ENCODE results near the gene DPH5. TPM values are rescaled to one million over a fixed set of nuclear protein-coding genes. Genes with fewer than 3 reads are reported as not detected.
"Not testable (repeated sequence)": the region's sequence is repeated elsewhere in the genome, so short reads cannot be mapped to it uniquely, and the experiment has no call there.

Gene DPH5
- total and polyA plus RNA-seq, 2 donors (not counting 1 experiment from before 2014, with no cell fraction given) = 33.0 to 42.5 TPM

- peaks cover 64% of the 10 kb centered on the region for H3K4me1 Mint-ChIP-seq
- no CpG with 5 or more reads among the region's 2 CpGs for WGBS (ENCODE audit: insufficient coverage)
- no peak for DNase-seq
- no peak overlapping the region for H3K27ac ChIP-seq (ENCODE audit: low read length in 2 of 2)
- no peak overlapping the region for H3K9ac ChIP-seq (ENCODE audit: low read length)
- no peak for ATAC-seq (ENCODE audit: low read depth)
- H3K27me3 Mint-ChIP-seq = no peaks in the 10 kb centered on the region
- ChIA-PET CTCF (no interaction called here), POLR2A (no interaction called here)
- H3K4me3 Mint-ChIP-seq = no peak overlapping the region
- no peak overlapping the region for H3K4me2 ChIP-seq (replicated peaks; ENCODE audit: low read depth, low read length, poor library complexity, severe bottlenecking)
- peaks cover 95% of the 10 kb centered on the region for H3K79me2 ChIP-seq (ENCODE audit: control insufficient read depth, insufficient read depth, low read length)
- H3K27me3 ChIP-seq (replicated peaks in 1 of 4; ENCODE audit: control extremely low read depth in 1 of 4, control insufficient read depth in 3 of 4, insufficient read depth in 4 of 4, low read length in 3 of 4) = no peaks in the 10 kb centered on the region
- H3K36me3 ChIP-seq (replicated peaks in 1 of 2; ENCODE audit: control extremely low read depth in 1 of 2, control insufficient read depth in 1 of 2, extremely low read depth in 1 of 2, insufficient read depth in 2 of 2, low read length in 1 of 2) = peaks cover 0 to 3% of the 10 kb centered on the region in 2 experiments
- H4K20me1 ChIP-seq (ENCODE audit: control insufficient read depth, insufficient read depth, low read length, poor library complexity, severe bottlenecking) = no peaks in the 10 kb centered on the region
- H3K4me1 ChIP-seq (ENCODE audit: control insufficient read depth in 2 of 2, insufficient read depth in 2 of 2, low read length in 2 of 2) = peaks cover 24 to 55% of the 10 kb centered on the region in 2 donors
- intact Hi-C loops (cut with micrococcal nuclease) = no loop called here
- peaks cover 1% of the 10 kb centered on the region for H3K9me3 Mint-ChIP-seq (ENCODE audit: insufficient read depth)
- no peak for TF ChIP-seq EZH2 (IDR thresholded peaks at IDR 0.05; ENCODE audit: borderline replicate concordance, insufficient read depth, low read depth, low read length, poor library complexity, severe bottlenecking)
- TF ChIP-seq, protein P1, sequence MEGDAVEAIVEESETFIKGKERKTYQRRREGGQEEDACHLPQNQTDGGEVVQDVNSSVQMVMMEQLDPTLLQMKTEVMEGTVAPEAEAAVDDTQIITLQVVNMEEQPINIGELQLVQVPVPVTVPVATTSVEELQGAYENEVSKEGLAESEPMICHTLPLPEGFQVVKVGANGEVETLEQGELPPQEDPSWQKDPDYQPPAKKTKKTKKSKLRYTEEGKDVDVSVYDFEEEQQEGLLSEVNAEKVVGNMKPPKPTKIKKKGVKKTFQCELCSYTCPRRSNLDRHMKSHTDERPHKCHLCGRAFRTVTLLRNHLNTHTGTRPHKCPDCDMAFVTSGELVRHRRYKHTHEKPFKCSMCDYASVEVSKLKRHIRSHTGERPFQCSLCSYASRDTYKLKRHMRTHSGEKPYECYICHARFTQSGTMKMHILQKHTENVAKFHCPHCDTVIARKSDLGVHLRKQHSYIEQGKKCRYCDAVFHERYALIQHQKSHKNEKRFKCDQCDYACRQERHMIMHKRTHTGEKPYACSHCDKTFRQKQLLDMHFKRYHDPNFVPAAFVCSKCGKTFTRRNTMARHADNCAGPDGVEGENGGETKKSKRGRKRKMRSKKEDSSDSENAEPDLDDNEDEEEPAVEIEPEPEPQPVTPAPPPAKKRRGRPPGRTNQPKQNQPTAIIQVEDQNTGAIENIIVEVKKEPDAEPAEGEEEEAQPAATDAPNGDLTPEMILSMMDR (IDR thresholded peaks at IDR 0.05) = no peak
- H3K4me3 ChIP-seq (ENCODE audit: control extremely low read depth in 1 of 5, extremely low read depth in 1 of 5, insufficient read depth in 1 of 5, low read depth in 2 of 5, low read length in 4 of 5) = no peak overlapping the region
- peaks cover 0 to under 1% (median 0%) of the 10 kb centered on the region in 3 donors for H3K9me3 ChIP-seq (ENCODE audit: control extremely low read depth in 1 of 3, control insufficient read depth in 2 of 3, insufficient read depth in 1 of 3, low read length in 2 of 3)
- H2AFZ ChIP-seq (ENCODE audit: insufficient read depth, low read depth, low read length, poor library complexity, severe bottlenecking) = no peak overlapping the region
- H3K27ac Mint-ChIP-seq = no peak overlapping the region
These were observed 7.4 kb upstream of the DPH5 start for GRCh38 chr1:101033017-101033416.

GRCh38 chr1:101032129-101032528 is 6.5 kb upstream of the DPH5 start:
- H3K4me3 ChIP-seq (ENCODE audit: control extremely low read depth in 1 of 5, extremely low read depth in 1 of 5, insufficient read depth in 1 of 5, low read depth in 2 of 5, low read length in 4 of 5); intact Hi-C loops (cut with micrococcal nuclease); DNase-seq; ATAC-seq (ENCODE audit: low read depth); H3K9me3 ChIP-seq (ENCODE audit: control extremely low read depth in 1 of 3, control insufficient read depth in 2 of 3, insufficient read depth in 1 of 3, low read length in 2 of 3); H3K27ac Mint-ChIP-seq; H3K4me3 Mint-ChIP-seq; H3K27me3 Mint-ChIP-seq; H2AFZ ChIP-seq (ENCODE audit: insufficient read depth, low read depth, low read length, poor library complexity, severe bottlenecking); H3K9ac ChIP-seq (ENCODE audit: low read length); H4K20me1 ChIP-seq (ENCODE audit: control insufficient read depth, insufficient read depth, low read length, poor library complexity, severe bottlenecking); H3K4me2 ChIP-seq (replicated peaks; ENCODE audit: low read depth, low read length, poor library complexity, severe bottlenecking); H3K36me3 ChIP-seq (replicated peaks in 1 of 2; ENCODE audit: control extremely low read depth in 1 of 2, control insufficient read depth in 1 of 2, extremely low read depth in 1 of 2, insufficient read depth in 2 of 2, low read length in 1 of 2); H3K27ac ChIP-seq (ENCODE audit: low read length in 2 of 2); H3K9me3 Mint-ChIP-seq (ENCODE audit: insufficient read depth); POLR2A ChIA-PET; H3K27me3 ChIP-seq (replicated peaks in 1 of 4; ENCODE audit: control extremely low read depth in 1 of 4, control insufficient read depth in 3 of 4, insufficient read depth in 4 of 4, low read length in 3 of 4): not testable (repeated sequence)
- no CpG with 5 or more reads among the region's 2 CpGs for WGBS (ENCODE audit: insufficient coverage)
- Histone ChIP-seq H3K79me2 (ENCODE audit: control insufficient read depth, insufficient read depth, low read length) (peaks cover 95% of the 10 kb centered on the region), H3K4me1 (ENCODE audit: control insufficient read depth in 2 of 2, insufficient read depth in 2 of 2, low read length in 2 of 2) (peaks cover 33 to 64% of the 10 kb centered on the region in 2 donors)
- peaks cover 70% of the 10 kb centered on the region for H3K4me1 Mint-ChIP-seq
- CTCF ChIA-PET = interaction anchor here (2.6 kb wide), 1 partner anchor 256 kb away, joined by 9 read pairs; no protein-coding TSS in a partner anchor
